ENCODE results near the gene ZNF19. TPM values are rescaled to one million over a fixed set of nuclear protein-coding genes. Genes with fewer than 3 reads are reported as not detected.
A peak's percentile ranks its signal among the peaks of the same experiment; 100 is the strongest.

The ZNF19 gene
- total RNA-seq, 1 donor from 2014 or later: 2.6 TPM

GRCh38 chr16:71492786-71493185, 3.7 kb upstream of the ZNF19 start:
- no peak for DNase-seq (ENCODE audit: low spot score)
- intact Hi-C loops (cut with DNase I): no loop called here

GRCh38 chr16:71491054-71491453, 1.9 kb upstream of the ZNF19 start:
- intact Hi-C loops (cut with DNase I): no loop called here

GRCh38 chr16:71490361-71490760, 1.2 kb upstream of the ZNF19 start:
- intact Hi-C loops (cut with DNase I): no loop called here

More at GRCh38 chr16:71491054-71491453, 1.9 kb upstream of the ZNF19 start:
- DNase-seq (ENCODE audit: low spot score): no peak

GRCh38 chr16:71484006-71484893, 4.9 kb downstream of the ZNF19 start:
- intact Hi-C loops (cut with DNase I): loop anchor here (1.0 kb wide), 1 partner anchor 23 kb away; no protein-coding TSS in a partner anchor
- DNase-seq (ENCODE audit: low spot score): peak; percentile 93

More at GRCh38 chr16:71490361-71490760, 1.2 kb upstream of the ZNF19 start:
- DNase-seq (ENCODE audit: low spot score): no peak

GRCh38 chr16:71482569-71482968, 6.6 kb downstream of the ZNF19 start:
- DNase-seq (ENCODE audit: low spot score): no peak
- intact Hi-C loops (cut with DNase I): no loop called here

GRCh38 chr16:71480956-71481355, 8.2 kb downstream of the ZNF19 start:
- DNase-seq (ENCODE audit: low spot score): no peak

GRCh38 chr16:71479420-71479819, 9.7 kb downstream of the ZNF19 start:
- intact Hi-C loops (cut with DNase I): no loop called here
- no peak for DNase-seq (ENCODE audit: low spot score)

More at GRCh38 chr16:71480956-71481355, 8.2 kb downstream of the ZNF19 start:
- intact Hi-C loops (cut with DNase I): no loop called here

GRCh38 chr16:71476457-71477124, 12.5 kb downstream of the ZNF19 start:
- intact Hi-C loops (cut with DNase I): no loop called here
- no peak for DNase-seq (ENCODE audit: low spot score)

GRCh38 chr16:71474864-71475263, 14.3 kb downstream of the ZNF19 start:
- DNase-seq (ENCODE audit: low spot score): no peak
- intact Hi-C loops (cut with DNase I): no loop called here

- DNase-seq (ENCODE audit: low spot score): no peak
- intact Hi-C loops (cut with DNase I): no loop called here
These were observed 15.2 kb downstream of the ZNF19 start for GRCh38 chr16:71473891-71474290.

- DNase-seq (ENCODE audit: low spot score): no peak
- intact Hi-C loops (cut with DNase I): no loop called here
These were observed 16.2 kb downstream of the ZNF19 start for GRCh38 chr16:71472931-71473330.

GRCh38 chr16:71472051-71472450, 17.1 kb downstream of the ZNF19 start:
- DNase-seq (ENCODE audit: low spot score): no peak
- intact Hi-C loops (cut with DNase I): no loop called here

- intact Hi-C loops (cut with DNase I): no loop called here
- no peak for DNase-seq (ENCODE audit: low spot score)
These were observed 21.3 kb downstream of the ZNF19 start for GRCh38 chr16:71467810-71468209.

- intact Hi-C loops (cut with DNase I): no loop called here
- no peak for DNase-seq (ENCODE audit: low spot score)
These were observed 24.9 kb downstream of the ZNF19 start for GRCh38 chr16:71464231-71464630.

GRCh38 chr16:71461686-71462648, 27.2 kb downstream of the ZNF19 start, which contains the start of gene ZNF23:
Gene ZNF23, minus strand, starts transcription at chr16:71462247. Its CDS starts 5,451 bp downstream, at chr16:71456796.
- intact Hi-C loops (cut with DNase I): loop anchor here (1.0 kb wide), 1 partner anchor 22 kb away; no protein-coding TSS in a partner anchor
- peak; percentile 94 for DNase-seq (ENCODE audit: low spot score)

- no peak for DNase-seq (ENCODE audit: low spot score)
- intact Hi-C loops (cut with DNase I): loop anchor here (1.0 kb wide), 1 partner anchor 23 kb away; no protein-coding TSS in a partner anchor
These were observed 28.2 kb downstream of the ZNF19 start for GRCh38 chr16:71460941-71461340.

- intact Hi-C loops (cut with DNase I): no loop called here
These were observed 28.9 kb downstream of the ZNF19 start for GRCh38 chr16:71460236-71460635.

GRCh38 chr16:71459510-71459909, 29.6 kb downstream of the ZNF19 start:
- intact Hi-C loops (cut with DNase I): no loop called here
- DNase-seq (ENCODE audit: low spot score): no peak

More at GRCh38 chr16:71460236-71460635, 28.9 kb downstream of the ZNF19 start:
- no peak for DNase-seq (ENCODE audit: low spot score)

GRCh38 chr16:71456801-71457200, 32.3 kb downstream of the ZNF19 start:
- intact Hi-C loops (cut with DNase I): no loop called here
- DNase-seq (ENCODE audit: low spot score): no peak

Data from cardiac septum (tissue), 1 donor.